Loucy (cell line): ENCODE measurements around the gene NACAD.

Experiments used
- H2AFZ ChIP-seq: fragments of 200-600 bp; sonication (generic); 2 replicates; pipeline ENCODE4 v1.6.0; 2016; ENCODE audit warnings: antibody characterized with exemption, mild to moderate bottlenecking, low read length, moderate library complexity
- H3F3A ChIP-seq: fragments of 200-600 bp; 2 replicates; pipeline ENCODE4 v1.6.0; 2016; ENCODE audit warnings: antibody characterized with exemption, low read depth, mild to moderate bottlenecking
- H3K27me3 ChIP-seq: fragments of 200-600 bp; sonication (generic); 2 replicates; pipeline ENCODE4 v1.6.1; 2014; ENCODE audit warnings: low read length, mild to moderate bottlenecking; ENCODE audit not compliant: insufficient read depth, poor library complexity, severe bottlenecking
- H3K36me3 ChIP-seq: fragments of 200-600 bp; sonication (generic); 2 replicates; pipeline ENCODE4 v1.6.1; 2016; ENCODE audit warnings: low read length; ENCODE audit not compliant: insufficient read depth
- H3K4me1 ChIP-seq: fragments of 200-600 bp; sonication (generic); 2 replicates; pipeline ENCODE4 v1.5.1; 2014; ENCODE audit warnings: low read length, mild to moderate bottlenecking; ENCODE audit not compliant: insufficient read depth, poor library complexity, severe bottlenecking
- H3K4me2 ChIP-seq: fragments of 200-600 bp; sonication (generic); 2 replicates; pipeline ENCODE4 v1.6.0; 2014; ENCODE audit warnings: antibody characterized with exemption, low read length, low read depth, mild to moderate bottlenecking; ENCODE audit not compliant: poor library complexity, severe bottlenecking
- H3K4me3 ChIP-seq: fragments of 200-600 bp; sonication (generic); 2 replicates; pipeline ENCODE4 v1.5.1; 2014; ENCODE audit warnings: low read length, mild to moderate bottlenecking, mixed read lengths; ENCODE audit not compliant: poor library complexity, severe bottlenecking
- H3K79me2 ChIP-seq: fragments of 200-600 bp; sonication (generic); 2 replicates; pipeline ENCODE4 v1.6.1; 2014; ENCODE audit warnings: low read length; ENCODE audit not compliant: insufficient read depth
- H3K9ac ChIP-seq: fragments of 200-600 bp; sonication (generic); 2 replicates; pipeline ENCODE4 v1.6.0; 2014; ENCODE audit warnings: mild to moderate bottlenecking, low read depth, low read length, moderate library complexity; ENCODE audit not compliant: poor library complexity, severe bottlenecking
- H3K9me2 ChIP-seq: fragments of 200-600 bp; sonication (generic); replicated peaks from 2 replicates; pipeline ENCODE4 v1.6.1; 2016; ENCODE audit warnings: low read depth, low read length, mixed read lengths
- H3K9me3 ChIP-seq: fragments of 200-600 bp; sonication (generic); 2 replicates; pipeline ENCODE4 v1.6.1; 2014; ENCODE audit warnings: mild to moderate bottlenecking, antibody characterized with exemption, low read length, low read depth; ENCODE audit not compliant: insufficient read depth
- H4K20me1 ChIP-seq: fragments of 200-600 bp; sonication (generic); 2 replicates; pipeline ENCODE4 v1.6.0; 2014; ENCODE audit warnings: antibody characterized with exemption, low read length, mild to moderate bottlenecking; ENCODE audit not compliant: insufficient read depth, poor library complexity, severe bottlenecking
- CTCF ChIP-seq: fragments of 200-600 bp; sonication (generic); conservative IDR thresholded peaks from 2 replicates; pipeline ENCODE4 v1.5.1; 2014; ENCODE audit warnings: mild to moderate bottlenecking, antibody characterized with exemption, low read length
- EZH2phosphoT487 ChIP-seq: fragments of 200-600 bp; IDR thresholded peaks from 2 replicates; pipeline ENCODE4 v1.6.1; 2018; ENCODE audit warnings: antibody characterized with exemption, mild to moderate bottlenecking, moderate library complexity, borderline replicate concordance

Gene NACAD

DNA sequence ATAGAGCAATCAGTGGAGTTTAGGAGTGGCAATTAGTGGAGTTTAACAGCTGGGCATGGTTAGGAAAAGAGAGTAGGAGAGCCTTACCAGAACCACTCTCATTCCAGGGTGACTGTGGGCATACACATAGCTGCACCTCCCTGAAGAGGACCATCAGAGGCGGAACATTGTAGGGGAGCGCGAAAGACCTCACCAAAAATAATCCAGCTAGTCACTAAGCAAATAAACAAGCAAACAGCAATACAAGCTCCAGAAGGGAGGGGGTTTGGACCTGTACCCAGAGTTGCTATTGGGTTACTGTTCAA is 4.1 kb upstream of the NACAD start:
- H3K9me3 ChIP-seq = no peaks in the 10 kb centered on the region
- no peak for TF ChIP-seq EZH2phosphoT487
- TF ChIP-seq CTCF = no peak
- H3F3A ChIP-seq = no peaks in the 10 kb centered on the region
- no peaks in the 10 kb centered on the region for H4K20me1 ChIP-seq
- H3K4me1 ChIP-seq = no peaks in the 10 kb centered on the region
- no peaks in the 10 kb centered on the region for H3K27me3 ChIP-seq
- no peaks in the 10 kb centered on the region for H3K79me2 ChIP-seq
- no peak overlapping the region for H3K9ac ChIP-seq
- H3K9me2 ChIP-seq = no peaks in the 10 kb centered on the region
- no peak overlapping the region for H2AFZ ChIP-seq
- H3K4me2 ChIP-seq = no peak overlapping the region
- no peaks in the 10 kb centered on the region for H3K36me3 ChIP-seq
- no peak overlapping the region for H3K4me3 ChIP-seq

- no peaks in the 10 kb centered on the region for H3F3A ChIP-seq
- H3K9ac ChIP-seq = no peak overlapping the region
- TF ChIP-seq EZH2phosphoT487 (no peak), CTCF (no peak)
- no peaks in the 10 kb centered on the region for H3K27me3 ChIP-seq
- H3K9me3 ChIP-seq = no peaks in the 10 kb centered on the region
- no peak overlapping the region for H3K4me3 ChIP-seq
- H3K4me1 ChIP-seq = no peaks in the 10 kb centered on the region
- H3K79me2 ChIP-seq = no peaks in the 10 kb centered on the region
- H3K4me2 ChIP-seq = no peak overlapping the region
- H3K9me2 ChIP-seq = no peaks in the 10 kb centered on the region
- H3K36me3 ChIP-seq = no peaks in the 10 kb centered on the region
- H2AFZ ChIP-seq = no peak overlapping the region
- no peaks in the 10 kb centered on the region for H4K20me1 ChIP-seq
These were observed 3.5 kb upstream of the NACAD start for GRCh38 chr7:45092100-45092930.

DNA sequence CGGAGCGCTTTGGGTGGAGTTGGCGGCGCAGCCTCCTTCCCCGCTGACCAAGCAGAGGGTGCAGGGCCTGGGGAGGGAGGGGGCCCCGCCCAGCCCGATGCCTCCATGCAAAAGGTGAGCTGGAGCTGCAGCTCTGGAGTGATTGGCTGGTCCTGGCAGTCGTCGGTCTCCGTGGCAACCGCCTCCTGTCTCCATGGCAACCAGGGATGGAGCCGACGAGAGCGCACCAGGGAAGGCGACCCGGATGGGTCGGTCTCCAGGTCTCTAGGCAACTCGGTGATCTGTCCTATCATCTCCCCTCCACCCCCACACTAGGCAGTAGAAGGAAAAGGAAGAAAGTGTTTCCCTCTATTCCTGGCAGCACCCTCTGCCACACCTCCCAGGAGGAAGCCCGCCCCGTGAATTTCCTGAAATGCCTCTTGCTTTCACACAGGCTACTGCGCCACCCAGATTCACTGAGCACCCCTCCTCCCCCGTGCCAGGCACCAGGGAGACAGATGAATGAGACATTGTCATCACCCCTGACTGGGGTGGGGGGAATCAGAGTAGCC is 647 bp upstream of the NACAD start:
- TF ChIP-seq EZH2phosphoT487 (no peak), CTCF (no peak)
- Histone ChIP-seq H3K79me2 (no peaks in the 10 kb centered on the region), H3K9me3 (no peaks in the 10 kb centered on the region), H3K4me3 (no peak overlapping the region), H4K20me1 (no peaks in the 10 kb centered on the region), H3K27me3 (no peaks in the 10 kb centered on the region), H3K4me1 (no peaks in the 10 kb centered on the region), H3K4me2 (no peak overlapping the region), H3K36me3 (no peaks in the 10 kb centered on the region), H3K9ac (no peak overlapping the region), H3K9me2 (no peaks in the 10 kb centered on the region), H3F3A (no peaks in the 10 kb centered on the region), H2AFZ (no peak overlapping the region)
